HepG2 (cell line): Measurements from ENCODE around the gene CDC42EP1. TPM values are rescaled to one million over a fixed set of nuclear protein-coding genes. Genes with fewer than 3 reads are reported as not detected.

Experiments used
- DR1 ChIP-seq: sonication (generic); formaldehyde crosslinking; IDR thresholded peaks from 2 replicates; pipeline ENCODE4 v1.8.0; 2021; ENCODE audit warnings: mild to moderate bottlenecking, missing genetic modification reagents, inconsistent platforms
- FOXP1 ChIP-seq, 2 experiments: fragments of 450-650 bp in 1 of 2; IDR thresholded peaks; 2 replicates each; pipeline ENCODE4 v1.6.1; 2017 to 2018; ENCODE audit warnings: antibody characterized with exemption in 1 of 2
- HOXA9 ChIP-seq: sonication (generic); formaldehyde crosslinking; IDR thresholded peaks from 2 replicates; pipeline ENCODE4 v1.8.1; 2022; ENCODE audit warnings: missing genetic modification reagents, mild to moderate bottlenecking, moderate library complexity, borderline replicate concordance
- HOXD1 ChIP-seq: sonication (generic); formaldehyde crosslinking; IDR thresholded peaks from 2 replicates; pipeline ENCODE4 v1.5.0; 2020; ENCODE audit warnings: missing genetic modification reagents
- IKZF1 ChIP-seq: fragments of 450-650 bp; IDR thresholded peaks from 2 replicates; pipeline ENCODE4 v1.7.1; 2016
- IRX3 ChIP-seq: sonication (generic); formaldehyde crosslinking; IDR thresholded peaks from 2 replicates; pipeline ENCODE4 v1.8.1; 2023; ENCODE audit warnings: mild to moderate bottlenecking, low read depth, missing genetic modification reagents, borderline replicate concordance
- NFKB2 ChIP-seq: sonication (generic); formaldehyde crosslinking; IDR thresholded peaks from 2 replicates; pipeline ENCODE4 v1.4.0; 2020; ENCODE audit warnings: missing genetic modification reagents, borderline replicate concordance
- PAWR ChIP-seq: sonication (generic); formaldehyde crosslinking; IDR thresholded peaks from 2 replicates; pipeline ENCODE4 v1.4.0; 2020; ENCODE audit warnings: missing genetic modification reagents, mild to moderate bottlenecking, borderline replicate concordance
- PAX8 ChIP-seq: sonication (generic); formaldehyde crosslinking; IDR thresholded peaks from 2 replicates; pipeline ENCODE4 v1.8.0; 2022; ENCODE audit warnings: mild to moderate bottlenecking, missing genetic modification reagents, borderline replicate concordance
- PITX1 ChIP-seq: sonication (generic); formaldehyde crosslinking; IDR thresholded peaks from 2 replicates; pipeline ENCODE4 v1.5.1; 2020; ENCODE audit warnings: mild to moderate bottlenecking, missing genetic modification reagents
- POLR2AphosphoS5 ChIP-seq: IDR thresholded peaks from 2 replicates; pipeline ENCODE4 v1.6.1; 2012; ENCODE audit warnings: low read depth, low read length
- RNF2 ChIP-seq: fragments of 450-650 bp; conservative IDR thresholded peaks from 2 replicates; pipeline ENCODE4 v1.6.1; 2016; ENCODE audit warnings: low read depth
- RXRB ChIP-seq: IDR thresholded peaks from 2 replicates; pipeline ENCODE4 v1.6.1; 2016; ENCODE audit warnings: borderline replicate concordance, missing genetic modification reagents, missing compliant biosample characterization
- SRSF4 ChIP-seq: fragments of 200-400 bp; formaldehyde crosslinking; IDR thresholded peaks from one replicate; pipeline ENCODE4 v1.6.1; 2018; ENCODE audit warnings: mild to moderate bottlenecking, low read depth, low read length, moderate library complexity; ENCODE audit not compliant: poor library complexity, severe bottlenecking
- TAF15 ChIP-seq: fragments of 200-400 bp; formaldehyde crosslinking; IDR thresholded peaks from one replicate; pipeline ENCODE4 v1.6.1; 2018; ENCODE audit warnings: mild to moderate bottlenecking, low read depth, low read length; ENCODE audit not compliant: poor library complexity, severe bottlenecking
- YEATS4 ChIP-seq: sonication (generic); formaldehyde crosslinking; IDR thresholded peaks from 2 replicates; pipeline ENCODE4 v1.4.0; 2020; ENCODE audit warnings: missing genetic modification reagents, borderline replicate concordance
- ZBTB8A ChIP-seq: sonication (generic); formaldehyde crosslinking; IDR thresholded peaks from 2 replicates; pipeline ENCODE4 v1.4.0; 2020; ENCODE audit warnings: mild to moderate bottlenecking, low read depth, missing genetic modification reagents, borderline replicate concordance
- ZEB1 ChIP-seq: IDR thresholded peaks from 2 replicates; pipeline ENCODE4 v1.6.1; 2012; ENCODE audit warnings: mild to moderate bottlenecking, low read depth, inconsistent platforms; ENCODE audit not compliant: insufficient replicate concordance
- ZFP37 ChIP-seq: sonication (generic); formaldehyde crosslinking; IDR thresholded peaks from 2 replicates; pipeline ENCODE4 v1.4.0; 2020; ENCODE audit warnings: missing genetic modification reagents, borderline replicate concordance
- ZNF383 ChIP-seq: sonication (generic); formaldehyde crosslinking; IDR thresholded peaks from 2 replicates; pipeline ENCODE4 v1.4.0; 2020; ENCODE audit warnings: missing genetic modification reagents, mild to moderate bottlenecking, borderline replicate concordance
- ZNF44 ChIP-seq: sonication (generic); formaldehyde crosslinking; IDR thresholded peaks from 2 replicates; pipeline ENCODE4 v1.5.1; 2020; ENCODE audit warnings: mild to moderate bottlenecking, missing genetic modification reagents
- polyA plus RNA-seq, 8 experiments: library from polyadenylated mRNA; depleted of rRNA in 3 of 8; stranded (reverse) in 7 of 8; unstranded in 1 of 8; fragments of >200 nt; fragmentation: Illumina TruSeq in 4 of 8; extraction: Trizol in 4 of 8; gene quantifications; 2 replicates each; pipeline versions ENCODE4 v1.2.1 to v1.2.3, GENCODE V29; 2011 to 2016; ENCODE audit warnings: low read depth in 4 of 8, missing spikeins in 1 of 8, mixed read lengths in 1 of 8; ENCODE audit not compliant: insufficient read depth in 1 of 8
- total RNA-seq, 5 experiments: library from RNA; depleted of rRNA; stranded (reverse); fragments of >200 nt; fragmentation: Illumina TruSeq; extraction: Trizol; gene quantifications; 2 replicates each; pipeline ENCODE4 v1.2.3, GENCODE V29; 2016; ENCODE audit warnings: low read depth in 1 of 5
- TF ChIP-seq, protein P1 (sequence below): sonication (generic); formaldehyde crosslinking; IDR thresholded peaks from 2 replicates; pipeline ENCODE4 v1.5.1; 2020; ENCODE audit warnings: missing genetic modification reagents, mild to moderate bottlenecking, borderline replicate concordance
- TF ChIP-seq, protein P2 (sequence below): sonication (generic); formaldehyde crosslinking; IDR thresholded peaks from 2 replicates; pipeline ENCODE4 v1.4.0; 2020; ENCODE audit warnings: mild to moderate bottlenecking, missing genetic modification reagents, borderline replicate concordance
- TF ChIP-seq, protein P3 (sequence below): sonication (generic); formaldehyde crosslinking; IDR thresholded peaks from 2 replicates; pipeline ENCODE4 v1.8.0; 2022; ENCODE audit warnings: mild to moderate bottlenecking, missing genetic modification reagents, borderline replicate concordance

Gene CDC42EP1
- total and polyA plus RNA-seq, 2 of the 13 experiments (the other 11 are each of a cell fraction or from before 2014, with no cell fraction given), result 17.1 to 29.5 TPM

DNA sequence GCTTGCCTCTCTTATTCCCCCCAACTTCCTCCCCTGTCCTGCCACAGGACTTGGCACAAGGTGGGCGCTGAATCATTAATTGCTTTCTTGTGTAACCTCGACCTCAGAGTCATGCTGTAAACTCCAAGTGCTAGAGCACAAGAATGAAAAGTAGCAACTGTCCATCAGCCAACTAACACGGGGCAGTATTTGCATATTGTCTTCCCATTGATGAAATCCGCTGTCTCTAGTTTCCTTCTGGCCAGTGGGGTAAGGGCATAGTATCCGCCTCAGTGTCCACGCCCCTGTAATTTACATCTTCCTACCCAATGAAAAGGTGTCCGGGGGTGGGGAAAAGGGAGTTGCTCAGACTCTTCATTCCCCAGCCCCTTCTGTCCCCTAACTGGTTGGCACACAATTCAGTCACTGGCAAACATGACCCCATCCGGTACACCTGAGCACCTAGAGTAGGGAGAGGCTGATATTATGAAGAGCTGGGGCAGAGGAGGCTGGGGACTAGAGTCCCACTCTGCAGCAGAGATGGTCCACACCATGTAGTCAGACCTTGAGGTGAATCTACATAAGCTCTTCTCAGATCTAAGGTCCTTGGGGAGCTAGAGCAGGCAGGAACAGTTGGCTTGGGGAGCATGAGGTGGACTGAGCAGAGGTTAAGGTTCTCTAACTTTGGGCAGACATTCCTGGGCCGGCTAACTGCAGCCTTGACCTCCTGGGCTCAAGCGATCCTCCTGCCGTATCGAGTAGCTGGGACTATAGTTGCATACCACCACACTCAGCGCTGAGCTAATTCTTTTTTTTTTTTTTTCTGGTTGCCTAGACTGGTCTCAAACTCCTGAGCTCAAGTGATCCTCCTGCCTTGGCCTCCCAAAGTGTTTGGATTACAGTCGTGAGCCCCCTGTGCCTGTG is 41.5 kb downstream of the CDC42EP1 start (continued):
- TF ChIP-seq HOXA9 (no peak), FOXP1 (IDR thresholded peaks at IDR 0.05) (no peak), FOXP1 (CRISPR knock-in tag; IDR thresholded peaks at IDR 0.05) (no peak), POLR2AphosphoS5 (peak; percentile 81), TAF15 (no peak), ZNF383 (CRISPR knock-in tag) (no peak), IKZF1 (no peak), PAWR (CRISPR knock-in tag) (no peak), PAX8 (CRISPR knock-in tag) (no peak), SRSF4 (no peak), RNF2 (no peak), ZBTB8A (CRISPR knock-in tag) (no peak), IRX3 (CRISPR knock-in tag) (0 out of 2 replicates have a peak, but pooled peaks have one; percentile 45), DR1 (CRISPR knock-in tag) (no peak), YEATS4 (0 out of 2 replicates have a peak, but pooled peaks have one; percentile 26), PITX1 (CRISPR knock-in tag) (no peak), HOXD1 (CRISPR knock-in tag) (0 out of 2 replicates have a peak, but pooled peaks have one; percentile 40), RXRB (CRISPR knock-in tag) (no peak), ZFP37 (CRISPR knock-in tag) (no peak), ZNF44 (CRISPR knock-in tag) (no peak), ZEB1 (peak; percentile 63), NFKB2 (CRISPR knock-in tag) (no peak)
- TF ChIP-seq, protein P1, sequence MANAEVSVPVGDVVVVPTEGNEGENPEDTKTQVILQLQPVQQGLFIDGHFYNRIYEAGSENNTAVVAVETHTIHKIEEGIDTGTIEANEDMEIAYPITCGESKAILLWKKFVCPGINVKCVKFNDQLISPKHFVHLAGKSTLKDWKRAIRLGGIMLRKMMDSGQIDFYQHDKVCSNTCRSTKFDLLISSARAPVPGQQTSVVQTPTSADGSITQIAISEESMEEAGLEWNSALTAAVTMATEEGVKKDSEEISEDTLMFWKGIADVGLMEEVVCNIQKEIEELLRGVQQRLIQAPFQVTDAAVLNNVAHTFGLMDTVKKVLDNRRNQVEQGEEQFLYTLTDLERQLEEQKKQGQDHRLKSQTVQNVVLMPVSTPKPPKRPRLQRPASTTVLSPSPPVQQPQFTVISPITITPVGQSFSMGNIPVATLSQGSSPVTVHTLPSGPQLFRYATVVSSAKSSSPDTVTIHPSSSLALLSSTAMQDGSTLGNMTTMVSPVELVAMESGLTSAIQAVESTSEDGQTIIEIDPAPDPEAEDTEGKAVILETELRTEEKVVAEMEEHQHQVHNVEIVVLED, result no peak
- TF ChIP-seq, protein P2, sequence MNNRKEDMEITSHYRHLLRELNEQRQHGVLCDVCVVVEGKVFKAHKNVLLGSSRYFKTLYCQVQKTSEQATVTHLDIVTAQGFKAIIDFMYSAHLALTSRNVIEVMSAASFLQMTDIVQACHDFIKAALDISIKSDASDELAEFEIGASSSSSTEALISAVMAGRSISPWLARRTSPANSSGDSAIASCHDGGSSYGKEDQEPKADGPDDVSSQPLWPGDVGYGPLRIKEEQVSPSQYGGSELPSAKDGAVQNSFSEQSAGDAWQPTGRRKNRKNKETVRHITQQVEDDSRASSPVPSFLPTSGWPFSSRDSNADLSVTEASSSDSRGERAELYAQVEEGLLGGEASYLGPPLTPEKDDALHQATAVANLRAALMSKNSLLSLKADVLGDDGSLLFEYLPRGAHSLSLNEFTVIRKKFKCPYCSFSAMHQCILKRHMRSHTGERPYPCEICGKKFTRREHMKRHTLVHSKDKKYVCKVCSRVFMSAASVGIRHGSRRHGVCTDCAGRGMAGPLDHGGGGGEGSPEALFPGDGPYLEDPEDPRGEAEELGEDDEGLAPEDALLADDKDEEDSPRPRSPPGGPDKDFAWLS, result no peak
- TF ChIP-seq, protein P3, sequence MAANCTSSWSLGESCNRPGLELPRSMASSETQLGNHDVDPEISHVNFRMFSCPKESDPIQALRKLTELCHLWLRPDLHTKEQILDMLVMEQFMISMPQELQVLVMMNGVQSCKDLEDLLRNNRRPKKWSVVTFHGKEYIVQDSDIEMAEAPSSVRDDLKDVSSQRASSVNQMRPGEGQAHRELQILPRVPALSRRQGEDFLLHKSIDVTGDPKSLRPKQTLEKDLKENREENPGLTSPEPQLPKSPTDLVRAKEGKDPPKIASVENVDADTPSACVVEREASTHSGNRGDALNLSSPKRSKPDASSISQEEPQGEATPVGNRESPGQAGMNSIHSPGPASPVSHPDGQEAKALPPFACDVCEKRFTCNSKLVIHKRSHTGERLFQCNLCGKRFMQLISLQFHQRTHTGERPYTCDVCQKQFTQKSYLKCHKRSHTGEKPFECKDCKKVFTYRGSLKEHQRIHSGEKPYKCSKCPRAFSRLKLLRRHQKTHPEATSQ (CRISPR knock-in tag), result no peak
